Measurements from ENCODE around the gene PTPRO.

DNA sequence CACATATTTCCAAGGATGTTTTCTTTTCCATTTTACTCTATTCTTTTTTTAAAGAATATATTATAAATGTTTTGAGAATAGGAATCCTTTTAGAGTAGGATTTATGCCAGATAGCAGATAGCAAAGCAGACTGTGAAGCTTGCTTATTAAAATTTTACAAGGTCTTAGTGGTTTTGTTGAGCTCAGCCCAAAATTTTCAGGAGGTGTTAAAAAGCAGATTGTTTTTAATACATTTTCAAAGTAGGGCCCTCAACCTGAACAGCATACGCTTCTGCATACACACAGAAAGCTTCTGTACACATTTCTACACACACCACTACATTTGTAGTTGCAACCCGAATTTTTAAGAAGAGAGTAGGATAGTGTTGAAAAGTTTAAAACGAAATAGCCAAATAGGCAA lies 315.9 kb downstream of the PTPRO start:
- TF ChIP-seq, protein P1, sequence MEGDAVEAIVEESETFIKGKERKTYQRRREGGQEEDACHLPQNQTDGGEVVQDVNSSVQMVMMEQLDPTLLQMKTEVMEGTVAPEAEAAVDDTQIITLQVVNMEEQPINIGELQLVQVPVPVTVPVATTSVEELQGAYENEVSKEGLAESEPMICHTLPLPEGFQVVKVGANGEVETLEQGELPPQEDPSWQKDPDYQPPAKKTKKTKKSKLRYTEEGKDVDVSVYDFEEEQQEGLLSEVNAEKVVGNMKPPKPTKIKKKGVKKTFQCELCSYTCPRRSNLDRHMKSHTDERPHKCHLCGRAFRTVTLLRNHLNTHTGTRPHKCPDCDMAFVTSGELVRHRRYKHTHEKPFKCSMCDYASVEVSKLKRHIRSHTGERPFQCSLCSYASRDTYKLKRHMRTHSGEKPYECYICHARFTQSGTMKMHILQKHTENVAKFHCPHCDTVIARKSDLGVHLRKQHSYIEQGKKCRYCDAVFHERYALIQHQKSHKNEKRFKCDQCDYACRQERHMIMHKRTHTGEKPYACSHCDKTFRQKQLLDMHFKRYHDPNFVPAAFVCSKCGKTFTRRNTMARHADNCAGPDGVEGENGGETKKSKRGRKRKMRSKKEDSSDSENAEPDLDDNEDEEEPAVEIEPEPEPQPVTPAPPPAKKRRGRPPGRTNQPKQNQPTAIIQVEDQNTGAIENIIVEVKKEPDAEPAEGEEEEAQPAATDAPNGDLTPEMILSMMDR (optimal IDR thresholded peaks at IDR 0.05 in 1 of 3, IDR thresholded peaks at IDR 0.05 in 1 of 3, conservative IDR thresholded peaks at IDR 0.05 in 1 of 3; ENCODE audit: extremely low read depth in 1 of 3, insufficient read depth in 2 of 3, low read length in 3 of 3), result no peak
- TF ChIP-seq EZH2 (IDR thresholded peaks at IDR 0.05; ENCODE audit: low read length), result no peak

All from keratinocyte (primary cell).